K562 (cell line): Measurements from ENCODE around the gene GPD2. TPM values are rescaled to one million over a fixed set of nuclear protein-coding genes. Genes with fewer than 3 reads are reported as not detected.

Experiments
- ATAC-seq: fragments of 200-7000 bp; cut with Tn5 transposase; 3 replicates; pipeline ENCODE4 v1.9.1; 2020; ENCODE audit warnings: moderate library complexity
- BruUV-seq: library from RNA; stranded (reverse); fragments of 400-500 nt; replicated peaks from 2 replicates; lab custom pipeline; 2021; lab: Mats Ljungman, UMichigan
- CTCF ChIA-PET: fragments of 300-600 bp; formaldehyde crosslinking; extraction: SDS; loops from one replicate; lab custom pipeline; 2021; ENCODE audit warnings: low intra/inter-chr PET ratio; lab: Yijun Ruan, JAX
- POLR2A ChIA-PET: fragments of 300-600, 350-650 bp; sonication (Branson Sonifier 250); formaldehyde crosslinking; extraction: SDS; loops from one replicate; lab custom pipeline; 2021; ENCODE audit warnings: antibody characterized with exemption, inconsistent platforms; lab: Yijun Ruan, JAX
- DNase-seq, 4 experiments: peaks; one replicate each; pipeline versions ENCODE4 v3.0.0 to v3.0.0-alpha.2; 2011 to 2018; ENCODE audit warnings: low spot score in 3 of 4, mixed read lengths in 3 of 4; ENCODE audit errors: extremely low read depth in 1 of 4
- FAIRE-seq: peaks from 2 replicates; lab custom pipeline; 2011; peaks lifted over from hg19 to GRCh38; lab: Jason Lieb, UNC
- H2AFZ ChIP-seq: 2 replicates; pipeline ENCODE4 v1.6.0; 2011; ENCODE audit warnings: low read depth, low read length, control low read depth, inconsistent platforms
- H3K27ac ChIP-seq: fragments of 200-600 bp; 3 replicates; pipeline ENCODE4 v1.8.0; 2011; ENCODE audit warnings: low read depth, mild to moderate bottlenecking, control low read depth, inconsistent platforms, low read length, moderate library complexity, mixed read lengths; ENCODE audit errors: extremely low read depth
- H3K27me3 ChIP-seq, 2 experiments: fragments of 300-600 bp in 1 of 2; 2 replicates in 1 of 2; 3 replicates in 1 of 2; pipeline versions ENCODE4 v1.6.0 to v1.8.0; 2011; ENCODE audit warnings: inconsistent platforms in 2 of 2, low read length in 2 of 2, mild to moderate bottlenecking in 1 of 2, mixed read lengths in 1 of 2, moderate library complexity in 1 of 2; ENCODE audit not compliant: control insufficient read depth in 2 of 2, insufficient read depth in 2 of 2
- H3K36me3 ChIP-seq: fragments of 300-600 bp; 3 replicates; pipeline ENCODE4 v1.8.0; 2011; ENCODE audit warnings: mild to moderate bottlenecking, low read length, inconsistent platforms; ENCODE audit not compliant: control insufficient read depth, insufficient read depth
- H3K4me1 ChIP-seq, 2 experiments: fragments of 200-600 bp in 1 of 2; replicated peaks in 1 of 2; 2 replicates in 1 of 2; 3 replicates in 1 of 2; pipeline versions ENCODE4 v1.5.1 to v1.8.0; 2011; ENCODE audit warnings: inconsistent platforms in 2 of 2, low read length in 2 of 2, mild to moderate bottlenecking in 1 of 2, mixed read lengths in 1 of 2, moderate library complexity in 1 of 2; ENCODE audit not compliant: control insufficient read depth in 2 of 2, insufficient read depth in 2 of 2
- H3K4me2 ChIP-seq: 2 replicates; pipeline ENCODE4 v1.6.1; 2011; ENCODE audit warnings: low read length, control low read depth, inconsistent platforms, mixed read lengths; ENCODE audit not compliant: insufficient read depth
- H3K4me3 ChIP-seq: fragments of 200-600 bp; sonication (generic), shearing (Covaris generic); 2 replicates; pipeline ENCODE4 v1.5.1; 2016; ENCODE audit warnings: control low read depth, inconsistent platforms
- H3K79me2 ChIP-seq: fragments of 200-600 bp; 3 replicates; pipeline ENCODE4 v1.8.0; 2011; ENCODE audit warnings: low read length, inconsistent platforms; ENCODE audit not compliant: control insufficient read depth, insufficient read depth
- H3K9ac ChIP-seq, 2 experiments: 2 replicates each; pipeline versions ENCODE4 v1.6.0 to v1.6.1; 2011; ENCODE audit warnings: low read depth in 2 of 2, low read length in 2 of 2, control low read depth in 1 of 2, inconsistent platforms in 1 of 2, mild to moderate bottlenecking in 1 of 2, mixed read lengths in 1 of 2; ENCODE audit not compliant: insufficient read depth in 1 of 2
- H3K9me1 ChIP-seq: one replicate; pipeline ENCODE4 v1.6.0; 2011; ENCODE audit warnings: inconsistent platforms, mild to moderate bottlenecking, low read length, moderate library complexity; ENCODE audit not compliant: control insufficient read depth, insufficient read depth
- H3K9me3 ChIP-seq: replicated peaks from 2 replicates; pipeline ENCODE4 v1.5.1; 2011; ENCODE audit warnings: low read depth, low read length, inconsistent platforms; ENCODE audit not compliant: control insufficient read depth, insufficient read depth
- H4K20me1 ChIP-seq: replicated peaks from 2 replicates; pipeline ENCODE4 v1.6.1; 2011; ENCODE audit warnings: low read length, inconsistent platforms, mixed read lengths; ENCODE audit not compliant: control insufficient read depth, insufficient read depth
- C11orf30 ChIP-seq: fragments of 450-650 bp; IDR thresholded peaks from 2 replicates; pipeline ENCODE4 v1.6.1; 2016; ENCODE audit warnings: low read depth, mild to moderate bottlenecking
- CBFB ChIP-seq: sonication (generic); formaldehyde crosslinking; IDR thresholded peaks from 2 replicates; pipeline ENCODE4 v1.4.0; 2020; ENCODE audit warnings: mild to moderate bottlenecking, missing genetic modification reagents
- CSDE1 ChIP-seq, 2 experiments: fragments of 450-650 bp; IDR thresholded peaks; 2 replicates each; pipeline ENCODE4 v1.6.1; 2016; ENCODE audit warnings: mild to moderate bottlenecking in 1 of 2
- DIDO1 ChIP-seq: fragments of 450-650 bp; IDR thresholded peaks from 2 replicates; pipeline ENCODE4 v1.6.1; 2016; ENCODE audit warnings: low read depth, missing biosample characterization, missing genetic modification characterization
- FOXA1 ChIP-seq: fragments of 450-650 bp; IDR thresholded peaks from 2 replicates; pipeline ENCODE4 v1.6.1; 2016; ENCODE audit warnings: mild to moderate bottlenecking, borderline replicate concordance
- HDAC2 ChIP-seq: fragments of 450-650 bp; IDR thresholded peaks from 2 replicates; pipeline ENCODE4 v1.6.1; 2016; ENCODE audit warnings: mild to moderate bottlenecking
- MIER1 ChIP-seq: fragments of 450-650 bp; IDR thresholded peaks from 2 replicates; pipeline ENCODE4 v1.6.1; 2016; ENCODE audit warnings: antibody characterized with exemption, mild to moderate bottlenecking, low read depth
- MTA3 ChIP-seq: fragments of 450-650 bp; formaldehyde crosslinking; IDR thresholded peaks from 2 replicates; pipeline ENCODE4 v1.6.1; 2017; ENCODE audit warnings: mild to moderate bottlenecking, borderline replicate concordance
- SREBF2 ChIP-seq: sonication (generic); formaldehyde crosslinking; IDR thresholded peaks from 2 replicates; pipeline ENCODE4 v1.4.0; 2020; ENCODE audit warnings: mild to moderate bottlenecking, missing genetic modification reagents
- SRF ChIP-seq, 2 experiments: fragments of 250-450, 450-650 bp in 1 of 2; sonication (Bioruptor Pico) in 1 of 2; sonication (generic) in 1 of 2; formaldehyde crosslinking; IDR thresholded peaks; 2 replicates each; pipeline versions ENCODE4 v1.5.0 to v1.5.1; 2020 to 2022; ENCODE audit warnings: mild to moderate bottlenecking in 1 of 2, missing genetic modification reagents in 1 of 2
- ZNF217 ChIP-seq: sonication (generic); formaldehyde crosslinking; IDR thresholded peaks from 2 replicates; pipeline ENCODE4 v1.8.0; 2022; ENCODE audit warnings: mild to moderate bottlenecking, missing genetic modification reagents
- ZNF316 ChIP-seq: fragments of 450-650 bp; IDR thresholded peaks from 2 replicates; pipeline ENCODE4 v1.6.1; 2016
- WGBS: fragments of 100-300 bp; shearing (Covaris generic); methylation state at CpG from one replicate; pipeline ENCODE4 v1.1.6; 2016; ENCODE audit warnings: low coverage, mixed read lengths; ENCODE audit not compliant: insufficient coverage; ENCODE audit errors: missing lambda C conversion rate; 5-methylcytosine and 5-hydroxymethylcytosine counted together
- in situ Hi-C: fragments of 300-500 bp; cut with MboI; formaldehyde crosslinking; loops from 4 replicates; pipeline ENCODE4 v1.15.0; 2018; ENCODE audit warnings: inconsistent platforms, mixed read lengths
- intact Hi-C: fragments of 100-400 bp; cut with micrococcal nuclease; formaldehyde crosslinking; loops from 2 replicates; pipeline ENCODE4 v1.14.2; 2022
- polyA plus RNA-seq, 8 experiments: library from polyadenylated mRNA; depleted of rRNA in 4 of 8; stranded (reverse) in 5 of 8; unstranded in 3 of 8; fragments of >200 nt; fragmentation: Nextera tagmentation in 2 of 8; fragmentation: Illumina TruSeq in 1 of 8; extraction: Ambion mirVana in 2 of 8; extraction: Trizol in 1 of 8; gene quantifications; 2 replicates each; pipeline versions ENCODE4 v1.2.1 to v1.2.3, GENCODE V29; 2011 to 2014; ENCODE audit warnings: inconsistent platforms in 1 of 8, missing spikeins in 1 of 8
- total RNA-seq, 7 experiments: library from RNA; depleted of rRNA in 6 of 7; stranded (reverse); fragments of >200 nt in 6 of 7; fragmentation: Illumina TruSeq in 2 of 7; extraction: Trizol in 2 of 7; gene quantifications; 2 replicates each; pipeline versions ENCODE4 v1.2.1 to v1.2.3, GENCODE V29; 2011 to 2021; ENCODE audit warnings: low replicate concordance in 1 of 7
- TF ChIP-seq, protein P1 (sequence below): fragments of 450-650 bp; formaldehyde crosslinking; IDR thresholded peaks from 2 replicates; pipeline ENCODE4 v1.4.0; 2022; ENCODE audit warnings: missing genetic modification characterization
- TF ChIP-seq, protein P2 (sequence below): IDR thresholded peaks from 3 replicates; pipeline ENCODE4 v1.6.1; 2011; ENCODE audit warnings: borderline replicate concordance, mild to moderate bottlenecking, moderate library complexity; ENCODE audit not compliant: insufficient read length; ENCODE audit errors: extremely low read depth
- TF ChIP-seq, protein P3 (sequence below): fragments of 450-650 bp; IDR thresholded peaks from 2 replicates; pipeline ENCODE4 v1.6.1; 2016; ENCODE audit warnings: antibody characterized with exemption
- TF ChIP-seq, protein P4 (sequence below): fragments of 450-650 bp; formaldehyde crosslinking; IDR thresholded peaks from 2 replicates; pipeline ENCODE4 v1.4.0; 2022; ENCODE audit warnings: missing genetic modification characterization

Gene GPD2
- total and polyA plus RNA-seq, 9 of the 15 experiments (the other 6 are each of a cell fraction or from before 2014, with no cell fraction given), result 5.2 to 39.2 (median 19.0) TPM

DNA sequence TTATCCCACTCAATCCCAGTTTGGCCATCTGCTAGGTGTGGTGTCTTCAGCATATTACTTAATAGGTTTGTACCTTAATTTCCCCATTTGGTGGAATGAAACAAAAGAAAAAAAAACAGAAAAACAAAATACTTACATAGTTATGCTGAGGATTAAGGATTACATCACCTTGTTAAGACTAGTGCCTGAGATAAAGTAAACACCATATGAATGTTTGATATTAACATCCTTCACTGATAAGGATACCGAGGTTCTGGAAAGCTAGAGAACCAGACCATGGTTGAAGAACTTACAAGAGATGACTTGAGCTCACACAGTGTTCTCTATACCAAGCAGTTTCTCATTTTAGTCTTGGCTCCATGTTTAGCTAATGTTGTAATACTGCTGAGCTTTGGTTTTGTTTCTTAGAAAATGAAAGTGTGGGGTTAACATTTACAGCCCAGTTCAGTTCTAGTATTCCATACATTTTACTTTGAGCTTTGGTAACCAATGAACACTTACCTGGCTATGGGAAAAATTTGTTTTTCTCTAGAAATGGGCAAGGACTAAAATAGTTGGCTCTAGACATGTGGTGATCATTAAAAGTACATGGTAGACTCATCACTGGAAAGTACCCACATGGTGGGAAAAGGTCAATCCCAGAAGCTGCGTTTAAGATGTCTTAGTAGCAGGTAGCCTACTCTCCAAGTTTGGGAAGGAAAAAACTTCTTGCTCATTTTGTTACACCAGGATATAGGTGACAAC, 5.8 kb upstream of the GPD2 start:
- no peaks in the 10 kb centered on the region for H4K20me1 ChIP-seq
- H2AFZ ChIP-seq, result peak overlapping the region; percentile 82
- no peak overlapping the region for H3K4me3 ChIP-seq
- H3K4me1 ChIP-seq, result peaks cover 1 to 17% of the 10 kb centered on the region in 2 experiments; a peak in 4 of 5 replicates
- peak; percentile 30 for ATAC-seq
- H3K36me3 ChIP-seq, result no peaks in the 10 kb centered on the region
- peak overlapping the region; percentile 15; the same call in 1 of the 2 replicates for H3K4me2 ChIP-seq
- no peaks in the 10 kb centered on the region for H3K9me3 ChIP-seq
- intact Hi-C loops (loop anchor here (10.0 kb wide), 1 partner anchor 154 kb away; no protein-coding TSS in a partner anchor), in situ Hi-C loops (no loop called here)
- no peaks in the 10 kb centered on the region for H3K79me2 ChIP-seq
- no peaks in the 10 kb centered on the region for H3K27me3 ChIP-seq
- FAIRE-seq, result peak; percentile 51
- no peaks in the 10 kb centered on the region for H3K9me1 ChIP-seq
- ChIA-PET CTCF (no interaction called here), POLR2A (interaction anchor here (0.7 to 1.4 kb wide), 3 partner anchors 18 to 95 kb away, joined by 3 to 4 read pairs (median 3); no protein-coding TSS in a partner anchor)
- no TSS peak for BruUV-seq
- peak overlapping the region; percentile 69 for H3K27ac ChIP-seq
- WGBS, result 42% methylated on average over 2 of the region's 2 CpGs
- DNase-seq, result no peak
- no peak overlapping the region for H3K9ac ChIP-seq
- TF ChIP-seq, protein P1, sequence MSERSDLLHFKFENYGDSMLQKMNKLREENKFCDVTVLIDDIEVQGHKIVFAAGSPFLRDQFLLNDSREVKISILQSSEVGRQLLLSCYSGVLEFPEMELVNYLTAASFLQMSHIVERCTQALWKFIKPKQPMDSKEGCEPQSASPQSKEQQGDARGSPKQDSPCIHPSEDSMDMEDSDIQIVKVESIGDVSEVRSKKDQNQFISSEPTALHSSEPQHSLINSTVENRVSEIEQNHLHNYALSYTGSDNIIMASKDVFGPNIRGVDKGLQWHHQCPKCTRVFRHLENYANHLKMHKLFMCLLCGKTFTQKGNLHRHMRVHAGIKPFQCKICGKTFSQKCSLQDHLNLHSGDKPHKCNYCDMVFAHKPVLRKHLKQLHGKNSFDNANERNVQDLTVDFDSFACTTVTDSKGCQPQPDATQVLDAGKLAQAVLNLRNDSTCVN (CRISPR knock-in tag), result no peak
- TF ChIP-seq, protein P2, sequence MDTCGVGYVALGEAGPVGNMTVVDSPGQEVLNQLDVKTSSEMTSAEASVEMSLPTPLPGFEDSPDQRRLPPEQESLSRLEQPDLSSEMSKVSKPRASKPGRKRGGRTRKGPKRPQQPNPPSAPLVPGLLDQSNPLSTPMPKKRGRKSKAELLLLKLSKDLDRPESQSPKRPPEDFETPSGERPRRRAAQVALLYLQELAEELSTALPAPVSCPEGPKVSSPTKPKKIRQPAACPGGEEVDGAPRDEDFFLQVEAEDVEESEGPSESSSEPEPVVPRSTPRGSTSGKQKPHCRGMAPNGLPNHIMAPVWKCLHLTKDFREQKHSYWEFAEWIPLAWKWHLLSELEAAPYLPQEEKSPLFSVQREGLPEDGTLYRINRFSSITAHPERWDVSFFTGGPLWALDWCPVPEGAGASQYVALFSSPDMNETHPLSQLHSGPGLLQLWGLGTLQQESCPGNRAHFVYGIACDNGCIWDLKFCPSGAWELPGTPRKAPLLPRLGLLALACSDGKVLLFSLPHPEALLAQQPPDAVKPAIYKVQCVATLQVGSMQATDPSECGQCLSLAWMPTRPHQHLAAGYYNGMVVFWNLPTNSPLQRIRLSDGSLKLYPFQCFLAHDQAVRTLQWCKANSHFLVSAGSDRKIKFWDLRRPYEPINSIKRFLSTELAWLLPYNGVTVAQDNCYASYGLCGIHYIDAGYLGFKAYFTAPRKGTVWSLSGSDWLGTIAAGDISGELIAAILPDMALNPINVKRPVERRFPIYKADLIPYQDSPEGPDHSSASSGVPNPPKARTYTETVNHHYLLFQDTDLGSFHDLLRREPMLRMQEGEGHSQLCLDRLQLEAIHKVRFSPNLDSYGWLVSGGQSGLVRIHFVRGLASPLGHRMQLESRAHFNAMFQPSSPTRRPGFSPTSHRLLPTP, result no peak
- TF ChIP-seq DIDO1 (tag) (no peak), C11orf30 (no peak), ZNF217 (no peak), SREBF2 (CRISPR knock-in tag) (no peak), MTA3 (no peak), CBFB (CRISPR knock-in tag) (no peak), MIER1 (no peak), FOXA1 (no peak), CSDE1 (IDR thresholded peaks at IDR 0.05) (no peak), HDAC2 (no peak), SRF (CRISPR knock-in tag; IDR thresholded peaks at IDR 0.05) (no peak), ZNF316 (peak; percentile 18; the same call in 1 of the 2 replicates)
- TF ChIP-seq, protein P3, sequence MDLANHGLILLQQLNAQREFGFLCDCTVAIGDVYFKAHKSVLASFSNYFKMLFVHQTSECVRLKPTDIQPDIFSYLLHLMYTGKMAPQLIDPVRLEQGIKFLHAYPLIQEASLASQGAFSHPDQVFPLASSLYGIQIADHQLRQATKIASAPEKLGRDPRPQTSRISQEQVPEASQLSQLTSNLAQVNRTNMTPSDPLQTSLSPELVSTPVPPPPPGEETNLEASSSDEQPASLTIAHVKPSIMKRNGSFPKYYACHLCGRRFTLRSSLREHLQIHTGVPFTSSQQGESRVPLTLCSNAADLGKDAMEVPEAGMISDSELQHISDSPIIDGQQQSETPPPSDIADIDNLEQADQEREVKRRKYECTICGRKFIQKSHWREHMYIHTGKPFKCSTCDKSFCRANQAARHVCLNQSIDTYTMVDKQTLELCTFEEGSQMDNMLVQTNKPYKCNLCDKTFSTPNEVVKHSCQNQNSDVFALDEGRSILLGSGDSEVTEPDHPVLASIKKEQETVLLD, result no peak
- TF ChIP-seq, protein P4, sequence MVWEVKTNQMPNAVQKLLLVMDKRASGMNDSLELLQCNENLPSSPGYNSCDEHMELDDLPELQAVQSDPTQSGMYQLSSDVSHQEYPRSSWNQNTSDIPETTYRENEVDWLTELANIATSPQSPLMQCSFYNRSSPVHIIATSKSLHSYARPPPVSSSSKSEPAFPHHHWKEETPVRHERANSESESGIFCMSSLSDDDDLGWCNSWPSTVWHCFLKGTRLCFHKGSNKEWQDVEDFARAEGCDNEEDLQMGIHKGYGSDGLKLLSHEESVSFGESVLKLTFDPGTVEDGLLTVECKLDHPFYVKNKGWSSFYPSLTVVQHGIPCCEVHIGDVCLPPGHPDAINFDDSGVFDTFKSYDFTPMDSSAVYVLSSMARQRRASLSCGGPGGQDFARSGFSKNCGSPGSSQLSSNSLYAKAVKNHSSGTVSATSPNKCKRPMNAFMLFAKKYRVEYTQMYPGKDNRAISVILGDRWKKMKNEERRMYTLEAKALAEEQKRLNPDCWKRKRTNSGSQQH (CRISPR knock-in tag), result no peak
